Retina (tissue), 1 donor: ENCODE results near the gene NMRK2.
"Not testable (repeated sequence)": the region's sequence is repeated elsewhere in the genome, so short reads cannot be mapped to it uniquely, and the experiment has no call there.

Source experiments
- DNase-seq: peaks from one replicate; pipeline ENCODE4 v3.0.0-alpha.2; 2016

Gene NMRK2

GRCh38 chr19:3936506-3937442, 3.9 kb downstream of the NMRK2 start:
- no peak for DNase-seq

GRCh38 chr19:3938300-3938950, 5.6 kb downstream of the NMRK2 start:
- not testable (repeated sequence) for DNase-seq

GRCh38 chr19:3942790-3943409, 10.0 kb downstream of the NMRK2 start:
- DNase-seq = no peak

GRCh38 chr19:3944018-3944721, 11.3 kb downstream of the NMRK2 start:
- no peak for DNase-seq

GRCh38 chr19:3945838-3946237, 13.0 kb downstream of the NMRK2 start:
- no peak for DNase-seq

- not testable (repeated sequence) for DNase-seq
Measured at GRCh38 chr19:3947316-3947933, 14.6 kb downstream of the NMRK2 start.

GRCh38 chr19:3949294-3949693, 16.4 kb downstream of the NMRK2 start:
- DNase-seq = no peak

- no peak for DNase-seq
Measured at GRCh38 chr19:3949997-3950859, 17.4 kb downstream of the NMRK2 start.

GRCh38 chr19:3950871-3951861, 18.3 kb downstream of the NMRK2 start:
- DNase-seq = no peak

GRCh38 chr19:3952755-3953276, 19.9 kb downstream of the NMRK2 start:
- DNase-seq = not testable (repeated sequence)

- no peak for DNase-seq
Measured at GRCh38 chr19:3954107-3954506, 21.2 kb downstream of the NMRK2 start.

- not testable (repeated sequence) for DNase-seq
Measured at GRCh38 chr19:3955276-3955675, 22.4 kb downstream of the NMRK2 start.

- no peak for DNase-seq
Measured at GRCh38 chr19:3955688-3956087, 22.8 kb downstream of the NMRK2 start.

- DNase-seq = no peak
Measured at GRCh38 chr19:3958836-3959765, 26.2 kb downstream of the NMRK2 start.

- DNase-seq = no peak
Measured at GRCh38 chr19:3959766-3960131, 26.9 kb downstream of the NMRK2 start.

- DNase-seq = no peak
Measured at GRCh38 chr19:3961007-3961406, 28.1 kb downstream of the NMRK2 start.

GRCh38 chr19:3963458-3964255, 30.8 kb downstream of the NMRK2 start:
- DNase-seq = no peak
